NCI-H1092 (cell line): Measurements from ENCODE around the gene RASAL1.

Experiments used
- DNase-seq: peaks from one replicate; lab custom pipeline; 2025; lab: John Stamatoyannopoulos, UW

The RASAL1 gene

GRCh38 chr12:113135178-113136127, at the start of gene RASAL1:
Gene RASAL1 (minus strand): TSS chr12:113135761. CDS start chr12:113135462, 299 bp downstream.
- no peak for DNase-seq

GRCh38 chr12:113184900-113185179, 49.3 kb upstream of the RASAL1 start:
- peak; percentile 67 for DNase-seq

- no peak for DNase-seq
Observed at GRCh38 chr12:113184098-113184899, 48.7 kb upstream of the RASAL1 start.

GRCh38 chr12:113183030-113183589, 47.5 kb upstream of the RASAL1 start:
- no peak for DNase-seq

GRCh38 chr12:113181975-113182374, 46.4 kb upstream of the RASAL1 start:
- DNase-seq, result no peak

- DNase-seq, result no peak
Observed at GRCh38 chr12:113180333-113180732, 44.8 kb upstream of the RASAL1 start.

GRCh38 chr12:113179023-113179422, 43.5 kb upstream of the RASAL1 start:
- no peak for DNase-seq

- DNase-seq, result peak; percentile 30
Observed at GRCh38 chr12:113174461-113175384, 39.2 kb upstream of the RASAL1 start.

GRCh38 chr12:113173081-113173698, 37.6 kb upstream of the RASAL1 start:
- no peak for DNase-seq

GRCh38 chr12:113172185-113172584, 36.6 kb upstream of the RASAL1 start:
- DNase-seq, result no peak

- DNase-seq, result no peak
Observed at GRCh38 chr12:113171543-113171942, 36.0 kb upstream of the RASAL1 start.

GRCh38 chr12:113170926-113171325, 35.4 kb upstream of the RASAL1 start:
- no peak for DNase-seq

- DNase-seq, result no peak
Observed at GRCh38 chr12:113170457-113170856, 34.9 kb upstream of the RASAL1 start.

GRCh38 chr12:113169697-113170096, 34.1 kb upstream of the RASAL1 start:
- DNase-seq, result no peak

GRCh38 chr12:113167868-113168267, 32.3 kb upstream of the RASAL1 start:
- no peak for DNase-seq

- DNase-seq, result no peak
Observed at GRCh38 chr12:113165521-113166450, 30.2 kb upstream of the RASAL1 start.

- DNase-seq, result no peak
Observed at GRCh38 chr12:113164014-113164413, 28.5 kb upstream of the RASAL1 start.

- no peak for DNase-seq
Observed at GRCh38 chr12:113163030-113163360, 27.4 kb upstream of the RASAL1 start.

GRCh38 chr12:113162102-113163029, 26.8 kb upstream of the RASAL1 start:
- no peak for DNase-seq
